ENCODE results near the gene POLR2J. TPM values are rescaled to one million over a fixed set of nuclear protein-coding genes. Genes with fewer than 3 reads are reported as not detected.

POLR2J gene
- total RNA-seq, 1 experiment from 2014 or later: 29.4 TPM

DNA sequence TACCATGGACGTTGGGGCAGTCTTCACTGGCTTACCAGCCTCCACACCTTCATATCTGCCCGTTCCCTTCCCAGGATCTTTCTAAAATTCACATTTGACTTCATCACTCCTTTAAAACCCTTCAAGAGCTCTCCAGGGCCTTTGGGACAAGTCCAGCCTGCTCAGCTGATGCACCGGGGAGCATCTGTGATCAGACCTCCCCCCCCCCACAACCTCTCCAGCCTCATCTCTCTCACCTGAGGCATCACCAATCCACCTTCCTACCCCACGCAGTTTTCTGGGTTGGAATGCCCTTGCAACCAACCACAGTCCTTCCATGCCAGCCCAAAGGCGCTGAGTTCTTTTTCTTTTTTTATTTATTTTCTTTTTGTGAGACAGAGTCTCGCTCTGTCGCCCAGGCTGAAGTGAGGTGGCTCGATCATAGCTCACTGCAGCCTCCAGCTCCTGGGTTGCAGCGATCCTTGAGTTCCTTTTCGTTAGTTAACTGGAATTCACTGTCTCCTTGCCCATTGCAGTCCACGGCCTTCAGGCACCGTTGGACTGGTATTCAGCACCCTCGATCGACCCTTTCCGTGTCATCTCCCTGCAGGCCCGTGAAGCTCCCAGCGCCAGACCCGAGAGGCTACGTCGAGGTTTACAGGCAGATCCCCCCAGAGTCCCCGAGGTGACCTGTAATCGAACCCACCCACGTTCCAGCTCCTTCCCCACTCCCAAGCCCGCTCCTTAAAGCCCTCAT, 14.7 kb downstream of the POLR2J start:
- BruUV-seq (replicated peaks): no TSS peak
- Mint-ChIP-seq H3K27me3 (ENCODE audit: unreplicated experiment) (no peaks in the 10 kb centered on the region), H3K4me1 (ENCODE audit: low read depth, unreplicated experiment) (peaks cover 9% of the 10 kb centered on the region), H3K9me3 (ENCODE audit: low read depth, unreplicated experiment) (no peaks in the 10 kb centered on the region), H3K27ac (ENCODE audit: unreplicated experiment) (peak overlapping the region; percentile 68), H3K4me3 (ENCODE audit: low read depth, unreplicated experiment) (peak overlapping the region; percentile 84), H3K36me3 (ENCODE audit: insufficient read depth, unreplicated experiment) (peaks cover 43% of the 10 kb centered on the region)
- no peak for DNase-seq
- TF ChIP-seq, protein P1, sequence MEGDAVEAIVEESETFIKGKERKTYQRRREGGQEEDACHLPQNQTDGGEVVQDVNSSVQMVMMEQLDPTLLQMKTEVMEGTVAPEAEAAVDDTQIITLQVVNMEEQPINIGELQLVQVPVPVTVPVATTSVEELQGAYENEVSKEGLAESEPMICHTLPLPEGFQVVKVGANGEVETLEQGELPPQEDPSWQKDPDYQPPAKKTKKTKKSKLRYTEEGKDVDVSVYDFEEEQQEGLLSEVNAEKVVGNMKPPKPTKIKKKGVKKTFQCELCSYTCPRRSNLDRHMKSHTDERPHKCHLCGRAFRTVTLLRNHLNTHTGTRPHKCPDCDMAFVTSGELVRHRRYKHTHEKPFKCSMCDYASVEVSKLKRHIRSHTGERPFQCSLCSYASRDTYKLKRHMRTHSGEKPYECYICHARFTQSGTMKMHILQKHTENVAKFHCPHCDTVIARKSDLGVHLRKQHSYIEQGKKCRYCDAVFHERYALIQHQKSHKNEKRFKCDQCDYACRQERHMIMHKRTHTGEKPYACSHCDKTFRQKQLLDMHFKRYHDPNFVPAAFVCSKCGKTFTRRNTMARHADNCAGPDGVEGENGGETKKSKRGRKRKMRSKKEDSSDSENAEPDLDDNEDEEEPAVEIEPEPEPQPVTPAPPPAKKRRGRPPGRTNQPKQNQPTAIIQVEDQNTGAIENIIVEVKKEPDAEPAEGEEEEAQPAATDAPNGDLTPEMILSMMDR (IDR thresholded peaks at IDR 0.05; ENCODE audit: unreplicated experiment): no peak
- intact Hi-C loops (cut with micrococcal nuclease; ENCODE audit: unreplicated experiment): no loop called here
- CTCF ChIA-PET: interaction anchor here (0.6 kb wide), 1 partner anchor 14 kb away, joined by 3 read pairs; no protein-coding TSS in a partner anchor

DNA sequence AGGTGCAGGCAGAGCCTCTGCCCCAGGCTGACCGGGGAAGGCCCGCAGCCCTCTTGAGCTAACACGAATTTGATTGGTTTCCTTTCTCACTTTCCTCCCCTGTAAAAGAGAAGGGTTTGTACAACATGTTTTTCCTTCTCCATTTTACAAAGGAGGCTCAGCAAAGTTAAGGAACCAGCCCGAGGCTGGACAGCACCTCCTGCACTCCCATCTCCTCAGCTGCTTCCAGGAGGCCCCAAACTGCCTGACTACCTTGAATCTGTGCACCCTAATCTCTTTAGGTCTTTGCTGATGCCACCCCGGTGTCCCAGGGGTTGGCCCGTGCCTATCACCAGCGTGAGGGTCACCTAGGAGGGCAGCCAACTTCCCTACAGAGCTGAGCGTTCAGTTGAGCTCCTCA, 18.3 kb downstream of the POLR2J start:
- Mint-ChIP-seq H3K27ac (ENCODE audit: unreplicated experiment) (no peak overlapping the region), H3K4me3 (ENCODE audit: low read depth, unreplicated experiment) (no peak overlapping the region), H3K36me3 (ENCODE audit: insufficient read depth, unreplicated experiment) (peaks cover 27% of the 10 kb centered on the region), H3K9me3 (ENCODE audit: low read depth, unreplicated experiment) (no peaks in the 10 kb centered on the region), H3K27me3 (ENCODE audit: unreplicated experiment) (no peaks in the 10 kb centered on the region), H3K4me1 (ENCODE audit: low read depth, unreplicated experiment) (peaks cover 9% of the 10 kb centered on the region)
- TF ChIP-seq, protein P1 (IDR thresholded peaks at IDR 0.05; ENCODE audit: unreplicated experiment): no peak
- intact Hi-C loops (cut with micrococcal nuclease; ENCODE audit: unreplicated experiment): no loop called here
- BruUV-seq (replicated peaks): no TSS peak
- CTCF ChIA-PET: no interaction called here
- DNase-seq: no peak

DNA sequence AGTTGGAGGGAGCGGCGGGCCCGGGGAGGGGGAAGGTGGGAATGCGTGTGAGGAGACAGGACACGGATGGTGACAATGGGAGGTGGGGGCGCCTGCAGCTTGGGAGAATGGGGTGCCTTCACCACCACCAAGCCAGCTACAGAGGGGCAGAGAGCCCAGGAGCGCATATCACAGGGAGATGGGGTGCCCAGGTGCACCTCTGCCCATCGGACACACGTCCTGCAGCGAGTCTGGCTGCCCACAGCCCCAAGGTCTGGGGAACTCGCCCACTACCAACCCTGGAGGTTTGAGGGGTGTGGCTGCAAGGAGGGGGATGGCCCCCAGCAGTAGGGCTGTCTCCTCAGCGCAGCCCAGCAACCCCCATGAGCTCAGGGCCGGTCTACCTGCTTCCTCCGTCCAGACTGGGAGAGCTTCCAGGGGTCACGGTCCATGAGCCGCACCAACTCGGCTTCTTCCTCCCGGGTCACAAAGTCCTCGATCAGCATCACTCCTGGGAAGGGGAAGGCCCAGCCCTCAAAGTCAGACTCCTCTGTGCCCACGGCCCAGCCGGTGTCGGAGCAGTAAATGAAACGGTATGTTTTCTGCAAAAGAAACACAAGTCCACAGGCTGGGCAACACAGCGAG, 19.4 kb downstream of the POLR2J start:
- Mint-ChIP-seq H3K27ac (ENCODE audit: unreplicated experiment) (no peak overlapping the region), H3K27me3 (ENCODE audit: unreplicated experiment) (no peaks in the 10 kb centered on the region), H3K4me1 (ENCODE audit: low read depth, unreplicated experiment) (peaks cover 8% of the 10 kb centered on the region), H3K36me3 (ENCODE audit: insufficient read depth, unreplicated experiment) (peaks cover 16% of the 10 kb centered on the region), H3K4me3 (ENCODE audit: low read depth, unreplicated experiment) (no peak overlapping the region), H3K9me3 (ENCODE audit: low read depth, unreplicated experiment) (no peaks in the 10 kb centered on the region)
- intact Hi-C loops (cut with micrococcal nuclease; ENCODE audit: unreplicated experiment): no loop called here
- no peak for DNase-seq
- BruUV-seq (replicated peaks): no TSS peak
- CTCF ChIA-PET: no interaction called here
- TF ChIP-seq, protein P1 (IDR thresholded peaks at IDR 0.05; ENCODE audit: unreplicated experiment): no peak

DNA sequence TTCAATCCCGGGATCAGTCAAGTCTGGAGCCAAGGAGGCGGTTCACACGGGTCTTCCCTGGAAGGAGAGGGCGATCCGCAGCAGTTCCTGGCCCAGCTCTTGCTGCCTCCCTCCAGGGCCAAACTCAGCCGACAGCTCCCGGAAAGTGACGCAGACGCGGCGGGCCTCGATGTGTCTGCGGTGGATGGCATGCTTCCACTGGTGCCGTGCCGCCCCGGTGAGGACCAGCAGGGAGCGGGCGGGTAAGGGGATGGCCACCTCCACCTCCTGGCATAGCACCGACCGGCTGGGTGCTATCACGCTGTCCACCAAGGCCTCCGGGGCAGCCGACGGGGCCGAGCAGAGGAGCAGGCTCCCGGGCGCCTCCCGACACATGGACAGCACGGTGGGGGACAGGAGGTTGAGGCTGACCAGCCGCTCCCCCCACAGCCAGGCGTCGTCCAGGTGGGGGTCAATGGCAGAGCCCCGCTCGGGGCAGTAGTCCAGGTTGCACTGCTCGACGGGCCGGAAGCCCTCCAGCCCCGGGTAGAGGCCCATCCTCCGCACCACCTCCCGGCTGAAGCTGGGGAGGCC, 21.3 kb downstream of the POLR2J start:
- no peak overlapping the region for H3K27ac Mint-ChIP-seq (ENCODE audit: unreplicated experiment)
- CTCF ChIA-PET: no interaction called here
- TF ChIP-seq, protein P1 (IDR thresholded peaks at IDR 0.05; ENCODE audit: unreplicated experiment): no peak
- no peaks in the 10 kb centered on the region for H3K4me1 Mint-ChIP-seq (ENCODE audit: low read depth, unreplicated experiment)
- H3K4me3 Mint-ChIP-seq (ENCODE audit: low read depth, unreplicated experiment): no peak overlapping the region
- DNase-seq: no peak
- H3K36me3 Mint-ChIP-seq (ENCODE audit: insufficient read depth, unreplicated experiment): peaks cover 4% of the 10 kb centered on the region
- intact Hi-C loops (cut with micrococcal nuclease; ENCODE audit: unreplicated experiment): no loop called here
- no TSS peak for BruUV-seq (replicated peaks)
- H3K9me3 Mint-ChIP-seq (ENCODE audit: low read depth, unreplicated experiment): no peaks in the 10 kb centered on the region
- no peaks in the 10 kb centered on the region for H3K27me3 Mint-ChIP-seq (ENCODE audit: unreplicated experiment)
